Measurements from ENCODE around the gene IFI44L. TPM values are rescaled to one million over a fixed set of nuclear protein-coding genes. Genes with fewer than 3 reads are reported as not detected.

The IFI44L gene
- total RNA-seq, 1 experiment from 2014 or later: 0.10 TPM

DNA sequence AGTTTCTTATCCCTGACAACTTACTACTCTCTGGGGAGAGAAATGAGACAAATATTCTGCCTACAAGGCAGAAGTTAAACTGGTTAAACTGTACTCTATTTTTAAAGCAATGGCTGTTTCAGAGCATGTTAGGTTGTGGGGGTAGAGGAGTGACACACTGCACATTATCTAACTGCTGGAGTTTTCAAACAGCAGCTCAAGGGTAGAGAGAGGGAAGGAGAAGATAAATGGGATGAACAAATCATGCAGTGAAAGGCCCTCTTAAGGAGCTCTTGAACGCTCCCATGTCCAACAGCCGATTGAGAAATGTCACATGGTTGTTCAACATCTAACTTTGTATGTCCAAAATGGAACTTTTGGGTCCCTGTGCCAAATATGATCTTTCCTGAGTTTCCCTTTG lies 14.0 kb upstream of the IFI44L start:
- ATAC-seq (no peak), DNase-seq (ENCODE audit: low read depth, low spot score) (no peak)
- Histone ChIP-seq H3K9me2 (ENCODE audit: insufficient read depth) (no peaks in the 10 kb centered on the region), H3K9me3 (ENCODE audit: control insufficient read depth in 1 of 2, insufficient read depth in 1 of 2, low read depth in 1 of 2, low read length in 2 of 2) (no peaks in the 10 kb centered on the region), H3K27me3 (ENCODE audit: insufficient read depth, low read length) (no peaks in the 10 kb centered on the region), H3K4me2 (ENCODE audit: low read length) (no peak overlapping the region), H3K9ac (ENCODE audit: low read length) (no peak overlapping the region), H2AFZ (ENCODE audit: low read depth, low read length, poor library complexity, severe bottlenecking) (no peak overlapping the region), H3K4me1 (ENCODE audit: control insufficient read depth in 1 of 2, insufficient read depth in 2 of 2, low read length in 2 of 2) (no peaks in the 10 kb centered on the region), H3K36me3 (ENCODE audit: control insufficient read depth in 1 of 2, insufficient read depth in 2 of 2, low read length in 2 of 2) (no peaks in the 10 kb centered on the region), H3K27ac (ENCODE audit: low read depth, low read length) (no peak overlapping the region), H3K4me3 (replicated peaks in 1 of 2; ENCODE audit: low read depth in 1 of 2, low read length in 2 of 2) (no peak overlapping the region), H4K20me1 (ENCODE audit: insufficient read depth) (no peaks in the 10 kb centered on the region), H3K79me2 (ENCODE audit: insufficient read depth, low read length) (no peaks in the 10 kb centered on the region)
- no TSS peak for BruUV-seq (replicated peaks)
- ChIA-PET RAD21 (ENCODE audit: low non-redundant PET in 1 of 2, low total read pairs in 2 of 2, uncharacterized antibody in 2 of 2, unreplicated experiment in 2 of 2) (no interaction called here), CTCF (interaction anchor here (0.8 to 5.1 kb wide), 2 partner anchors 190 to 475 kb away, joined by 3 to 40 read pairs; no protein-coding TSS in a partner anchor), POLR2A (no interaction called here)
- no peak for TF ChIP-seq CEBPB (IDR thresholded peaks at IDR 0.05; ENCODE audit: low read depth)
- TF ChIP-seq EZH2phosphoT487 (IDR thresholded peaks at IDR 0.05; ENCODE audit: borderline replicate concordance): no peak
- no peak for TF ChIP-seq POLR2A (IDR thresholded peaks at IDR 0.05; ENCODE audit: borderline replicate concordance, extremely low read depth, insufficient read depth, insufficient read length)
- no peak for TF ChIP-seq ZNF274 (IDR thresholded peaks at IDR 0.05; ENCODE audit: low read depth, low read length)
- no peak for TF ChIP-seq YY1 (IDR thresholded peaks at IDR 0.05; ENCODE audit: extremely low read depth, insufficient replicate concordance, low read depth, low read length)
- no peak for TF ChIP-seq EGR1 (IDR thresholded peaks at IDR 0.05; ENCODE audit: low read depth)
- intact Hi-C loops (cut with micrococcal nuclease): loop anchor here (5.0 kb wide), 1 partner anchor 274 kb away; no protein-coding TSS in a partner anchor

DNA sequence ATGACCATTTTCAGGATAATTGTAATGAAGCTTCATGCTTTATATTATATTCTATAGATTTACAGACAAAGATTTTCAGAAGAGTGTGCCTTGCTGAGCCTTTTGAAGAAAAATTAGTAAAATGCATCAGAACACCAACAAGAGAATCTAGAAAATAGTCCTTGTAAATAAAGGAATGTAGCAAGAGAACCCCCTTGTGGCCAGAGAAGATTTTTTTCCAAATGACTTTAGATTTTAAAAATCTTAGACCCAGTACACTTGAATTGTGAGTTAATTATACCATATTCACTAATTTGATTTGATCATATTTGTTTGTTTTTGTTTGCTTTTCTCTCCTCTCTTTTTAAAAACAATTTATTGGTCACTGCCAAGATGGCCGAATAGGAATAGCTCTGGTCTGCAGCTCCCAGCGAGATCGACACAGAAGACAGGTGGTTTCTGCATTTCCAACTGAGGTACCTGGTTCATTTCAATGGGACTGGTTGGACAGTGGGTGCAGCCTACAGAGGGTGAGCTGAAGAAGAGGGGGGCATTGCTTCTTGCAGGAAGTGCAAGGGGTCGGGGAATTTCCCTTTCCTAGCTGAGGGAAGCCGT lies 12.8 kb upstream of the IFI44L start:
- no peaks in the 10 kb centered on the region for H3K9me3 ChIP-seq (ENCODE audit: control insufficient read depth in 1 of 2, insufficient read depth in 1 of 2, low read depth in 1 of 2, low read length in 2 of 2)
- H3K4me2 ChIP-seq (ENCODE audit: low read length): no peak overlapping the region
- intact Hi-C loops (cut with micrococcal nuclease): loop anchor here (1.0 to 5.0 kb wide), 3 partner anchors 275 to 477 kb away; no protein-coding TSS in a partner anchor
- no peaks in the 10 kb centered on the region for H3K79me2 ChIP-seq (ENCODE audit: insufficient read depth, low read length)
- peak overlapping the region; percentile 68 for H2AFZ ChIP-seq (ENCODE audit: low read depth, low read length, poor library complexity, severe bottlenecking)
- H3K9me2 ChIP-seq (ENCODE audit: insufficient read depth): no peaks in the 10 kb centered on the region
- no peak overlapping the region for H3K9ac ChIP-seq (ENCODE audit: low read length)
- no peak for TF ChIP-seq FOSL1 (IDR thresholded peaks at IDR 0.05; ENCODE audit: low read depth)
- TF ChIP-seq EGR1 (IDR thresholded peaks at IDR 0.05; ENCODE audit: low read depth): no peak
- TF ChIP-seq RAD21 (IDR thresholded peaks at IDR 0.05; ENCODE audit: low read depth): peak; percentile 76
- TF ChIP-seq, protein P1, sequence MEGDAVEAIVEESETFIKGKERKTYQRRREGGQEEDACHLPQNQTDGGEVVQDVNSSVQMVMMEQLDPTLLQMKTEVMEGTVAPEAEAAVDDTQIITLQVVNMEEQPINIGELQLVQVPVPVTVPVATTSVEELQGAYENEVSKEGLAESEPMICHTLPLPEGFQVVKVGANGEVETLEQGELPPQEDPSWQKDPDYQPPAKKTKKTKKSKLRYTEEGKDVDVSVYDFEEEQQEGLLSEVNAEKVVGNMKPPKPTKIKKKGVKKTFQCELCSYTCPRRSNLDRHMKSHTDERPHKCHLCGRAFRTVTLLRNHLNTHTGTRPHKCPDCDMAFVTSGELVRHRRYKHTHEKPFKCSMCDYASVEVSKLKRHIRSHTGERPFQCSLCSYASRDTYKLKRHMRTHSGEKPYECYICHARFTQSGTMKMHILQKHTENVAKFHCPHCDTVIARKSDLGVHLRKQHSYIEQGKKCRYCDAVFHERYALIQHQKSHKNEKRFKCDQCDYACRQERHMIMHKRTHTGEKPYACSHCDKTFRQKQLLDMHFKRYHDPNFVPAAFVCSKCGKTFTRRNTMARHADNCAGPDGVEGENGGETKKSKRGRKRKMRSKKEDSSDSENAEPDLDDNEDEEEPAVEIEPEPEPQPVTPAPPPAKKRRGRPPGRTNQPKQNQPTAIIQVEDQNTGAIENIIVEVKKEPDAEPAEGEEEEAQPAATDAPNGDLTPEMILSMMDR (IDR thresholded peaks at IDR 0.05 in 2 of 3, conservative IDR thresholded peaks at IDR 0.05 in 1 of 3; ENCODE audit: borderline replicate concordance in 1 of 3, insufficient read depth in 1 of 3, low read depth in 2 of 3, low read length in 2 of 3): peak; percentile 32 to 66 (median 62)
- TF ChIP-seq EZH2 (IDR thresholded peaks at IDR 0.05): no peak
- CTCF ChIA-PET: interaction anchor here (0.8 to 5.1 kb wide), 5 partner anchors 10 to 477 kb away, joined by 3 to 40 read pairs (median 6); no protein-coding TSS in a partner anchor
- no peaks in the 10 kb centered on the region for H3K36me3 ChIP-seq (ENCODE audit: control insufficient read depth in 1 of 2, insufficient read depth in 2 of 2, low read length in 2 of 2)
- DNase-seq (ENCODE audit: low read depth, low spot score) (peak; percentile 16), ATAC-seq (no peak)
- no peaks in the 10 kb centered on the region for H3K4me1 ChIP-seq (ENCODE audit: control insufficient read depth in 1 of 2, insufficient read depth in 2 of 2, low read length in 2 of 2)
- POLR2A ChIA-PET: interaction anchor here (0.9 kb wide), 1 partner anchor 602 kb away, joined by 3 read pairs; the partner anchor contains the start of gene DNAJB4
- H3K27me3 ChIP-seq (ENCODE audit: insufficient read depth, low read length): no peaks in the 10 kb centered on the region
- RAD21 ChIA-PET (ENCODE audit: low non-redundant PET in 1 of 2, low total read pairs in 2 of 2, uncharacterized antibody in 2 of 2, unreplicated experiment in 2 of 2): no interaction called here
- H3K27ac ChIP-seq (ENCODE audit: low read depth, low read length): no peak overlapping the region
- H4K20me1 ChIP-seq (ENCODE audit: insufficient read depth): no peaks in the 10 kb centered on the region
- no TSS peak for BruUV-seq (replicated peaks)
- no peak overlapping the region for H3K4me3 ChIP-seq (replicated peaks in 1 of 2; ENCODE audit: low read depth in 1 of 2, low read length in 2 of 2)

All from HCT116 (cell line).